SK-N-SH (cell line): Measurements from ENCODE around the gene ECI1. TPM values are rescaled to one million over a fixed set of nuclear protein-coding genes. Genes with fewer than 3 reads are reported as not detected.

Experiments used
- CTCF ChIA-PET: fragments of 300-600, 350-600 bp; formaldehyde crosslinking; extraction: SDS; loops from one replicate; lab custom pipeline; 2021; lab: Yijun Ruan, JAX
- POLR2A ChIA-PET: fragments of 350-600 bp; sonication (Branson Sonifier 250); formaldehyde crosslinking; extraction: SDS; loops from one replicate; lab custom pipeline; 2020; ENCODE audit warnings: antibody characterized with exemption, inconsistent platforms; lab: Yijun Ruan, JAX
- DNase-seq: peaks from one replicate; pipeline ENCODE4 v3.0.0; 2012
- H2AFZ ChIP-seq: fragments of 200-600 bp; sonication (generic); 2 replicates; pipeline ENCODE4 v1.8.1; 2016; ENCODE audit warnings: antibody characterized with exemption, mild to moderate bottlenecking, low read depth
- H3F3A ChIP-seq: fragments of 200-600 bp; sonication (generic); replicated peaks from 2 replicates; pipeline ENCODE3; 2016; ENCODE audit warnings: antibody characterized with exemption, mild to moderate bottlenecking; ENCODE audit not compliant: insufficient read depth
- H3K27ac ChIP-seq, 2 experiments: fragments of 200-500 bp in 1 of 2; fragments of 200-600 bp in 1 of 2; sonication (Bioruptor generic) in 1 of 2; sonication (generic), shearing (Covaris generic) in 1 of 2; 2 replicates each; pipeline versions ENCODE4 v1.5.1 to v1.6.1; 2014 to 2016; ENCODE audit warnings: low read depth in 2 of 2, inconsistent platforms in 1 of 2, low read length in 1 of 2, mild to moderate bottlenecking in 1 of 2, mixed read lengths in 1 of 2
- H3K27me3 ChIP-seq: fragments of 200-600 bp; sonication (generic), shearing (Covaris generic); 2 replicates; pipeline ENCODE4 v1.6.1; 2016; ENCODE audit warnings: mixed run types; ENCODE audit not compliant: insufficient read depth
- H3K36me3 ChIP-seq, 2 experiments: fragments of 200-500 bp in 1 of 2; fragments of 200-600 bp in 1 of 2; sonication (Bioruptor generic) in 1 of 2; sonication (generic) in 1 of 2; replicated peaks in 1 of 2; 2 replicates each; pipeline versions ENCODE3 to v1.5.1; 2014 to 2016; ENCODE audit warnings: low read length in 1 of 2, mild to moderate bottlenecking in 1 of 2; ENCODE audit not compliant: insufficient read depth in 2 of 2, control insufficient read depth in 1 of 2
- H3K4me1 ChIP-seq, 2 experiments: fragments of 200-500 bp in 1 of 2; fragments of 200-600 bp in 1 of 2; sonication (Bioruptor generic) in 1 of 2; sonication (generic), shearing (Covaris generic) in 1 of 2; 2 replicates each; pipeline versions ENCODE4 v1.5.1 to v1.6.1; 2014 to 2016; ENCODE audit warnings: low read depth in 1 of 2, low read length in 1 of 2, mixed run types in 1 of 2; ENCODE audit not compliant: insufficient read depth in 2 of 2, control insufficient read depth in 1 of 2
- H3K4me2 ChIP-seq: fragments of 200-600 bp; sonication (generic), shearing (Covaris generic); 2 replicates; pipeline ENCODE4 v1.6.1; 2017; ENCODE audit warnings: mixed run types
- H3K4me3 ChIP-seq, 2 experiments: fragments of 200-500 bp in 1 of 2; fragments of 200-600 bp in 1 of 2; sonication (Bioruptor generic) in 1 of 2; sonication (generic), shearing (Covaris generic) in 1 of 2; 2 replicates each; pipeline versions ENCODE4 v1.5.1 to v1.8.1; 2014 to 2016; ENCODE audit warnings: low read depth in 2 of 2, inconsistent platforms in 1 of 2, low read length in 1 of 2, mild to moderate bottlenecking in 1 of 2, mixed read lengths in 1 of 2, moderate library complexity in 1 of 2
- H3K79me2 ChIP-seq: fragments of 200-600 bp; sonication (generic); 2 replicates; pipeline ENCODE4 v1.8.1; 2017; ENCODE audit warnings: mild to moderate bottlenecking; ENCODE audit not compliant: insufficient read depth
- H3K9ac ChIP-seq: fragments of 200-600 bp; sonication (generic); 2 replicates; pipeline ENCODE4 v1.6.1; 2017; ENCODE audit warnings: mixed run types
- H3K9me2 ChIP-seq: fragments of 200-600 bp; sonication (generic); 2 replicates; pipeline ENCODE4 v1.6.1; 2017; ENCODE audit warnings: mixed run types
- H3K9me3 ChIP-seq: fragments of 200-600 bp; sonication (generic); 2 replicates; pipeline ENCODE4 v1.6.1; 2017; ENCODE audit warnings: mixed run types, mild to moderate bottlenecking, moderate library complexity
- H4K20me1 ChIP-seq: fragments of 200-600 bp; sonication (generic); 2 replicates; pipeline ENCODE4 v1.6.1; 2017; ENCODE audit warnings: mild to moderate bottlenecking, mixed run types; ENCODE audit not compliant: insufficient read depth
- CTCF ChIP-seq: fragments of 200-600 bp; sonication (generic); IDR thresholded peaks from 2 replicates; pipeline ENCODE4 v1.6.1; 2017; ENCODE audit warnings: antibody characterized with exemption, mild to moderate bottlenecking, moderate library complexity
- EZH2phosphoT487 ChIP-seq: fragments of 200-600 bp; sonication (generic); IDR thresholded peaks from 2 replicates; pipeline ENCODE4 v1.6.1; 2017; ENCODE audit warnings: low read depth, mixed run types, mild to moderate bottlenecking, antibody characterized with exemption, moderate library complexity, borderline replicate concordance
- GABPA ChIP-seq: IDR thresholded peaks from 2 replicates; pipeline ENCODE4 v1.4.0; 2012; ENCODE audit warnings: low read depth, mild to moderate bottlenecking
- JUND ChIP-seq: IDR thresholded peaks from 2 replicates; pipeline ENCODE4 v1.4.0; 2012
- POLR2AphosphoS5 ChIP-seq: IDR thresholded peaks from 2 replicates; pipeline ENCODE4 v1.6.1; 2012; ENCODE audit warnings: low read depth, low read length
- RXRA ChIP-seq: IDR thresholded peaks from 2 replicates; pipeline ENCODE4 v1.4.0; 2012; ENCODE audit warnings: low read depth, mild to moderate bottlenecking, borderline replicate concordance
- SIN3A ChIP-seq: IDR thresholded peaks from 2 replicates; pipeline ENCODE4 v1.6.1; 2012; ENCODE audit warnings: low read depth, mild to moderate bottlenecking, low read length, moderate library complexity, borderline replicate concordance
- TAF1 ChIP-seq: IDR thresholded peaks from 2 replicates; pipeline ENCODE4 v1.6.1; 2012; ENCODE audit warnings: low read depth, mild to moderate bottlenecking, low read length, moderate library complexity, borderline replicate concordance
- WGBS: methylation state at CpG from one replicate; pipeline ENCODE4 v1.1.6; 2017; ENCODE audit warnings: low lambda C conversion rate; 5-methylcytosine and 5-hydroxymethylcytosine counted together
- polyA plus RNA-seq, 3 experiments: library from polyadenylated mRNA; depleted of rRNA; stranded (reverse); fragments of >200 nt; gene quantifications; 2 replicates each; pipeline ENCODE4 v1.2.3, GENCODE V29; 2012
- TF ChIP-seq, protein P1 (sequence below): IDR thresholded peaks from 2 replicates; pipeline ENCODE4 v1.6.1; 2012; ENCODE audit warnings: mild to moderate bottlenecking, low read depth, low read length, moderate library complexity
- TF ChIP-seq, protein P2 (sequence below): fragments of 150-350 bp; IDR thresholded peaks from 2 replicates; pipeline ENCODE4 v1.6.1; 2016; ENCODE audit warnings: mild to moderate bottlenecking, low read depth, low read length

ECI1 gene
- polyA plus RNA-seq, 1 of the 3 experiments (the other 2 are of a cell fraction): 61.8 TPM

DNA sequence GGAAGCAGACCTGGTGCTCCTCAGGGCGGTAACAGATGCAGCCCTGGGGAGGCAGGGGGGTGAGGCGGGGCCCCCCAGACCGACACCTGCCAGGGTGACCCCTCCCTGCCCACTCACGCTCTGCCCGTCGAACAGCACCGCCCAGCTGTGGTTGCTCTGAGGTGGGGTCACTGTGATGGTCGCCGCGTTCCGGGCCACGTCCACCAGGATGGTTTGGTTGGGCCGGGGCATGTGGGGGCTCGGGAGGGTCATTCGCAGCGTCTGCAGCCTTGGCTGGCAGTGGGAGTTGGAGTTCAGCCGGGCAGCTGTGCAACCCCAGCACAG is 41.4 kb downstream of the ECI1 start:
- 93% methylated on average over 10 of the region's 17 CpGs for WGBS
- Histone ChIP-seq H3K9ac (no peak overlapping the region), H2AFZ (no peak overlapping the region), H3K79me2 (peaks cover 34% of the 10 kb centered on the region), H4K20me1 (peaks cover 11% of the 10 kb centered on the region; the same call in 1 of the 2 replicates), H3K9me2 (no peaks in the 10 kb centered on the region), H3K36me3 (peaks cover 0 to 36% of the 10 kb centered on the region in 2 experiments), H3K4me1 (peaks cover 11 to 36% of the 10 kb centered on the region in 2 experiments; a peak in 2 of 4 replicates), H3K4me2 (no peak overlapping the region), H3K27ac (no peak overlapping the region), H3K4me3 (no peak overlapping the region), H3F3A (peaks cover 4% of the 10 kb centered on the region), H3K9me3 (no peaks in the 10 kb centered on the region), H3K27me3 (no peaks in the 10 kb centered on the region)
- CTCF ChIA-PET: interaction anchor here (2.0 kb wide), 1 partner anchor 15 kb away, joined by 9 read pairs; no protein-coding TSS in a partner anchor
- DNase-seq: no peak
- TF ChIP-seq POLR2AphosphoS5: no peak
- TF ChIP-seq CTCF: no peak
- TF ChIP-seq SIN3A: no peak
- no peak for TF ChIP-seq JUND
- TF ChIP-seq, protein P1, sequence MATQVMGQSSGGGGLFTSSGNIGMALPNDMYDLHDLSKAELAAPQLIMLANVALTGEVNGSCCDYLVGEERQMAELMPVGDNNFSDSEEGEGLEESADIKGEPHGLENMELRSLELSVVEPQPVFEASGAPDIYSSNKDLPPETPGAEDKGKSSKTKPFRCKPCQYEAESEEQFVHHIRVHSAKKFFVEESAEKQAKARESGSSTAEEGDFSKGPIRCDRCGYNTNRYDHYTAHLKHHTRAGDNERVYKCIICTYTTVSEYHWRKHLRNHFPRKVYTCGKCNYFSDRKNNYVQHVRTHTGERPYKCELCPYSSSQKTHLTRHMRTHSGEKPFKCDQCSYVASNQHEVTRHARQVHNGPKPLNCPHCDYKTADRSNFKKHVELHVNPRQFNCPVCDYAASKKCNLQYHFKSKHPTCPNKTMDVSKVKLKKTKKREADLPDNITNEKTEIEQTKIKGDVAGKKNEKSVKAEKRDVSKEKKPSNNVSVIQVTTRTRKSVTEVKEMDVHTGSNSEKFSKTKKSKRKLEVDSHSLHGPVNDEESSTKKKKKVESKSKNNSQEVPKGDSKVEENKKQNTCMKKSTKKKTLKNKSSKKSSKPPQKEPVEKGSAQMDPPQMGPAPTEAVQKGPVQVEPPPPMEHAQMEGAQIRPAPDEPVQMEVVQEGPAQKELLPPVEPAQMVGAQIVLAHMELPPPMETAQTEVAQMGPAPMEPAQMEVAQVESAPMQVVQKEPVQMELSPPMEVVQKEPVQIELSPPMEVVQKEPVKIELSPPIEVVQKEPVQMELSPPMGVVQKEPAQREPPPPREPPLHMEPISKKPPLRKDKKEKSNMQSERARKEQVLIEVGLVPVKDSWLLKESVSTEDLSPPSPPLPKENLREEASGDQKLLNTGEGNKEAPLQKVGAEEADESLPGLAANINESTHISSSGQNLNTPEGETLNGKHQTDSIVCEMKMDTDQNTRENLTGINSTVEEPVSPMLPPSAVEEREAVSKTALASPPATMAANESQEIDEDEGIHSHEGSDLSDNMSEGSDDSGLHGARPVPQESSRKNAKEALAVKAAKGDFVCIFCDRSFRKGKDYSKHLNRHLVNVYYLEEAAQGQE: no peak
- no peak for TF ChIP-seq EZH2phosphoT487
- TF ChIP-seq, protein P2, sequence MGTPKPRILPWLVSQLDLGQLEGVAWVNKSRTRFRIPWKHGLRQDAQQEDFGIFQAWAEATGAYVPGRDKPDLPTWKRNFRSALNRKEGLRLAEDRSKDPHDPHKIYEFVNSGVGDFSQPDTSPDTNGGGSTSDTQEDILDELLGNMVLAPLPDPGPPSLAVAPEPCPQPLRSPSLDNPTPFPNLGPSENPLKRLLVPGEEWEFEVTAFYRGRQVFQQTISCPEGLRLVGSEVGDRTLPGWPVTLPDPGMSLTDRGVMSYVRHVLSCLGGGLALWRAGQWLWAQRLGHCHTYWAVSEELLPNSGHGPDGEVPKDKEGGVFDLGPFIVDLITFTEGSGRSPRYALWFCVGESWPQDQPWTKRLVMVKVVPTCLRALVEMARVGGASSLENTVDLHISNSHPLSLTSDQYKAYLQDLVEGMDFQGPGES: no peak
- TF ChIP-seq GABPA: no peak
- TF ChIP-seq RXRA: no peak
- no peak for TF ChIP-seq TAF1
- POLR2A ChIA-PET: interaction anchor here (0.6 kb wide), 1 partner anchor 12 kb away, joined by 8 read pairs; no protein-coding TSS in a partner anchor
